ENCODE results near the gene POLD1.
"Not testable (repeated sequence)": the region's sequence is repeated elsewhere in the genome, so short reads cannot be mapped to it uniquely, and the experiment has no call there.

The POLD1 gene

DNA sequence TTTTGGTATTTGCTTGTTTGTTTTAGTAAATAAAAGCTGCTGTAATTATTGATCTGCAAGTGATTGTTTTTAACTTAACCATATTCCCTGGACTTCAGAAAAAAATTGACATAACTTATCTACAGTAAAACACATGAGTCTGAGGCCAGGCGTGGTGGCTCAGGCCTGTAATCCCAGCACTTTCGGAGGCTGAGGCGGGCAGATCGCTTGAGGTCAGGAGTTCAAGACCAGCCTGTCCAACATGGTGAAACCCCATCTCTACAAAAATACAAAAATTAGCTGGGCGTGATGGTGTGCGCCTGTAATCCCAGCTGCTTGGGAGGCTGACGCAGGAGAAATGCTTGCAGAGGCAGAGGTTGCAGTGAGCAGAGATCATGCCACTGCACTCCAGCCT is 30.7 kb upstream of the POLD1 start:
- H3K4me3 ChIP-seq (ENCODE audit: low read depth in 1 of 2, low read length in 2 of 2); H3K27ac ChIP-seq (ENCODE audit: low read depth, low read length); H3K9ac ChIP-seq (ENCODE audit: low read depth in 1 of 2, low read length in 2 of 2); H3K27me3 ChIP-seq (ENCODE audit: control insufficient read depth in 1 of 2, insufficient read depth in 2 of 2, low read length in 2 of 2); H3K9me3 ChIP-seq (ENCODE audit: control insufficient read depth in 1 of 2, low read length in 2 of 2); H3K4me1 ChIP-seq (ENCODE audit: control insufficient read depth in 1 of 2, insufficient read depth in 2 of 2, low read length in 2 of 2); H3K36me3 ChIP-seq (ENCODE audit: control insufficient read depth in 1 of 2, insufficient read depth in 2 of 2, low read length in 2 of 2): not testable (repeated sequence)

DNA sequence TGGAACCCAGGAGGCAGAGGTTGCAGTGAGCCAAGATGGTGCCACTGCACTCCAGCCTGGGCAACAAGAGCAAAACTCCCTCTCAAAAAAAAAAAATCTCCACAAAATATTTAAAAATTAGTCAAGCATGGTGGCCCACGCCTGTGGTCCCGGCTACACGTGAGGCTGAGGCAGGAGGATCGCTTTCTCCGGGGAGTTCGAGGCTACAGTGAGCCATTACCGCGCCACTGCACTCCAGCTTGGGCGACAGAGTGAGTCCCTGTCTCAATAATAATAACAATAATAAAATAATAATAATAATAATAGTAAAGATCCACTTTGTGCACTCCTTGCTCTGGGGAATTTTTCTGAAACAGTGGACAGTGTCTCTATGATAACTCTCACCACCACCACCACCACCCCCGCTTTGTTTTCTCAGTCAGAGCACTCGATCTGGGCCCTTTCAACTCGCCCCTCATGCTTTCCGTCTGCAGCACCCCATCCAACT is 27.4 kb upstream of the POLD1 start:
- no peaks in the 10 kb centered on the region for H3K36me3 ChIP-seq (ENCODE audit: control insufficient read depth in 1 of 2, insufficient read depth in 2 of 2, low read length in 2 of 2)
- no peaks in the 10 kb centered on the region for H3K27me3 ChIP-seq (ENCODE audit: control insufficient read depth in 1 of 2, insufficient read depth in 2 of 2, low read length in 2 of 2)
- no peaks in the 10 kb centered on the region for H3K9me3 ChIP-seq (ENCODE audit: control insufficient read depth in 1 of 2, low read length in 2 of 2)
- H3K4me1 ChIP-seq (ENCODE audit: control insufficient read depth in 1 of 2, insufficient read depth in 2 of 2, low read length in 2 of 2): peaks cover 0 to 7% of the 10 kb centered on the region in 2 donors
- H3K9ac ChIP-seq (ENCODE audit: low read depth in 1 of 2, low read length in 2 of 2): no peak overlapping the region
- H3K27ac ChIP-seq (ENCODE audit: low read depth, low read length): no peak overlapping the region
- H3K4me3 ChIP-seq (ENCODE audit: low read depth in 1 of 2, low read length in 2 of 2): no peak overlapping the region

DNA sequence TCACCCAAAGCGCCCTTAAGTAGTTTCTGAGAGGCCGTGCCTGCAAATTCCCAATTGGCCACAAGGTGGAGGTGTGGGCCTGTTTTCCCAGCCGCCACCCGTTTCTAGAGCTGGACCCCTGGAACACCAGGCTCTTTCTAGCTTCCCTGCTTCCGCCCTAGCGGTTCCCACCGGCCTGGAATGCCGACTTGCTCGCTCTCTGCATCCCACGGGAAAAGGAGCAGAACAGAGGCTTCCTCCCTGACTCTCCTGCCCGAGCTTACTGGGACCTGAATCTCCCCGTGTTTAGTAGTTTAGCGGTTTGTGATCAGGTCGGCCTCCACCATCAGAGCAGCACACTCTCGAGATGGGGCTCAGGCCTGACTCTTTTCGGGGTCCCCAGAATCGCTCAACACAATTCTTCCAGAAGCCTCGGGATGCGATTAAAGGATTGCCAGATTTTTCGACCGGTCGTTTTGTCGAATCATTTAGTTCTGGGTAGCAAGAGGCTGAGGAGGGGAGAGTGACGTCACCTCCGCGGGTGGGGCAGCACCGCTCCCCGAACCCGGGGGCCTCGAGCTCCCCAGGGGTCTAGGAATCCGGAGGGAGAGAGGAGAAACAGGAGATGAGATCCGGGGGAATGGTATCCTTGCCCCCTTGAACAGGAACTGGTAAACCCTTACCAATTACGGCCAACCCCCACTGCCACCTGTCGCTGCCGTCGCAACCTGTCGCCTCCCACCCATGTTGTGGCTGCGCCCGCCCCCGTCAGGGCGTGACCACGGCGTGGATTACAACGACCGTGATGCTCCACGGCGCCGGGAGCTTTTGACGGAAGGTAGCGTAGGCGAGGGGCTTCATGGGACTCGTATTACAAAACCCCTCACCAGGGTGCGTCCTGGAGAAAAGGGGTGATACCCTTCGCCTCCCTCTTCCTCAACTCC is 26.7 kb upstream of the POLD1 start:
- Histone ChIP-seq H3K27ac (ENCODE audit: low read depth, low read length) (peak overlapping the region; percentile 53), H3K27me3 (ENCODE audit: control insufficient read depth in 1 of 2, insufficient read depth in 2 of 2, low read length in 2 of 2) (no peaks in the 10 kb centered on the region), H3K4me3 (ENCODE audit: low read depth in 1 of 2, low read length in 2 of 2) (peak overlapping the region; percentile 67 to 73), H3K36me3 (ENCODE audit: control insufficient read depth in 1 of 2, insufficient read depth in 2 of 2, low read length in 2 of 2) (no peaks in the 10 kb centered on the region), H3K9me3 (ENCODE audit: control insufficient read depth in 1 of 2, low read length in 2 of 2) (no peaks in the 10 kb centered on the region), H3K4me1 (ENCODE audit: control insufficient read depth in 1 of 2, insufficient read depth in 2 of 2, low read length in 2 of 2) (peaks cover 0 to 7% of the 10 kb centered on the region in 2 donors), H3K9ac (ENCODE audit: low read depth in 1 of 2, low read length in 2 of 2) (peak overlapping the region; percentile 38 to 56)

DNA sequence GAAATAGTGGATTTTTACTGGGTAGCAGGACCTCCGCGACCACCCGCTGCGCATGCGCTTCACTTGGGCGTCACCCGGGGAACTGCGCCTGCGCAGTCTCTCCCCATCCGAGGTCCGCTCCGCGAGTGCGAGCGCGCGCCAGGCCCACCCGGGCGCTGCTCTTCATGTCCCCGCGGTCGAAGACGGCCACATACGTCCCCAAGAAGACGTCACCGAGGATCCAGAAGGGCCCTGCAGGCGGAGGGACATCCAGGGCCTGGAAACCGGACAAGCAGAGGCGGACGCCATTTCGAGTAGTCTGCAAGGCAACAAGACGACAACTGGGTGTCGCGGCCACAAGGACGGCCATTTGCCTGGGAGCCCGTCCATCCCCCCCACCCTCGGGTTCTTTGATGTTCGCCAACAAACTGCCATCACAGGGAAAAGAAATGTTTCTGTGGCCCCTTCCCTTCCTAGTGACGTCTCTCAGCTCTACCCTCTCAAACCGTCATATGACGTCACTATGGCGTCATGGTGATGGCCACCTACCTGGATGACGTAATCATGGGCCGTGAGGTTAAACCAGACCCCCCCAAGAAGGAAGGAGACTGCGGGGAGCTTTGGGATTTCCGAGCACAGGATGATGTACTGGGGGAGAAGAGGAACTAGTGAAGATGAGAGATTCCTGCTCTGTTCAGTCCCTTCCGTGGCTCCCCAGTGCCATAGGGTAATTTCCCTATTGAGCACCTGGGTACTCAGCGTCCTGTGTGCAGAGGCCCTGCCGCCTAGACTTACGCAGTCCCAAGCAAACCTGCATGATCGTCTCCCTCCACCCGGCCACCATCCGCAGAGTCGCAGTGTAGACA is 25.4 kb upstream of the POLD1 start:
- H3K27ac ChIP-seq (ENCODE audit: low read depth, low read length): no peak overlapping the region
- H3K4me1 ChIP-seq (ENCODE audit: control insufficient read depth in 1 of 2, insufficient read depth in 2 of 2, low read length in 2 of 2): peaks cover 0 to 7% of the 10 kb centered on the region in 2 donors
- peak overlapping the region; percentile 45 to 67 for H3K4me3 ChIP-seq (ENCODE audit: low read depth in 1 of 2, low read length in 2 of 2)
- peak overlapping the region in 1 of 2 donors; percentile 51 for H3K9ac ChIP-seq (ENCODE audit: low read depth in 1 of 2, low read length in 2 of 2)
- H3K36me3 ChIP-seq (ENCODE audit: control insufficient read depth in 1 of 2, insufficient read depth in 2 of 2, low read length in 2 of 2): no peaks in the 10 kb centered on the region
- no peaks in the 10 kb centered on the region for H3K9me3 ChIP-seq (ENCODE audit: control insufficient read depth in 1 of 2, low read length in 2 of 2)
- no peaks in the 10 kb centered on the region for H3K27me3 ChIP-seq (ENCODE audit: control insufficient read depth in 1 of 2, insufficient read depth in 2 of 2, low read length in 2 of 2)

DNA sequence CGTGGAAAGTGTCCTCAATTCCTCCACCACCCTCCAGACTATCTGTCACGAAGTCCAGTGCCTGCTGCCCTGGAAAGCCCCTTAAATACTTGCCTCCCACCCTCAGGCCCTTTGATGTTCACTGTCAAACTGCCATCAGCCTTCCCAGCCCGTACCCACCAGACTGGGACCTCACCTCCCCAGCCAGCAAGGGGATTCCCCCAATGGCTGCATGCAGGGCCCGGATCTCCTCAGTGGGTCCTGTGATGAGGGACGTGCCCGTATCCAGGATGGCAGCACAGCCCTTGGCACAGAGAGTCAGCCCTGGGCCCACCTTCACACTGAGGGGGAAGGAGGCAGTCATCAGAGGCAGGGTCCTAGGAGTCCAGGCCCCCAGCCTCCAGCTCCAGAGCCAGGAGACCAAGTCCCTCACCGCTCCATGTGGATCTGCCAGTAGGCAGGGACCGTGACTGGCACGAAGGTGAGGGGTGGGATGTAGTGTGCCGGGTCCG is 24.8 kb upstream of the POLD1 start:
- Histone ChIP-seq H3K36me3 (ENCODE audit: control insufficient read depth in 1 of 2, insufficient read depth in 2 of 2, low read length in 2 of 2) (no peaks in the 10 kb centered on the region), H3K4me3 (ENCODE audit: low read depth in 1 of 2, low read length in 2 of 2) (no peak overlapping the region), H3K27ac (ENCODE audit: low read depth, low read length) (no peak overlapping the region), H3K9ac (ENCODE audit: low read depth in 1 of 2, low read length in 2 of 2) (no peak overlapping the region), H3K27me3 (ENCODE audit: control insufficient read depth in 1 of 2, insufficient read depth in 2 of 2, low read length in 2 of 2) (no peaks in the 10 kb centered on the region), H3K4me1 (ENCODE audit: control insufficient read depth in 1 of 2, insufficient read depth in 2 of 2, low read length in 2 of 2) (peaks cover 0 to 7% of the 10 kb centered on the region in 2 donors), H3K9me3 (ENCODE audit: control insufficient read depth in 1 of 2, low read length in 2 of 2) (no peaks in the 10 kb centered on the region)

DNA sequence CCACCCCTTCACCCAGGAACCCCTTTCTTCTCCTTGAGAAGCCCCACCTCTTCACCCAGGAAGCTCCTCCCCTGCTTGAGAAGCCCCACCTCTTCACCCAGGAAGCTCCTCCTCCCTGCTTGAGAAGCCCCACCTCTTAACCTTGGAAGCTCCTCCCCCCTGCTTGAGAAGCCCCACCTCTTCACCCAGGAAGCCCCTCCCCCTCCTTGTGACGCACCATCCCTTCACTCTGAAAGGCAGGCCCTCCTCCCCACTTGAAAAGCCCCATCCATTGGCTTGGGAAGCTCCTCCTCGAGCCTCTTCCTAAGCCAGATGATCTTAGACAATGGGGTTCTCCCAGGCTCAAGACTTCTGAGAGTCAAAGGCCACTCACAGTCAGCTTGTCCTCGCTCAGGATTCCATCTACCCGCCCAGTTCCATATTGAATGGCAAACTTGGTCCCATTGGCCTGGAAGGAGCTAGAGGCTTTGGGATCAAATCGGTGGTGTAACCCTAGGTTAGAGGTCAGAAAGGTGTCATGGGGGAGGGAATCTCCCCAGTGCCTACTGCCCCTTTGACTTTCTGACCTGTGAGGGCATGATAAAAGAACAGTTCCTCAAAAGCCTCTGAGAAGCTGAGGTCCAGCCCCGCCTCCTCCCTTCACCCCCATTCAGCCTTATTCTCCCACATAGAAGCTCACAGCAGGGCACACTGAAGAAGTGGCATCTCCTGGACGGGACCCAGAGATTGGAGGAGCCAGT is 22.7 kb upstream of the POLD1 start:
- Histone ChIP-seq H3K9ac (ENCODE audit: low read depth in 1 of 2, low read length in 2 of 2) (no peak overlapping the region), H3K36me3 (ENCODE audit: control insufficient read depth in 1 of 2, insufficient read depth in 2 of 2, low read length in 2 of 2) (no peaks in the 10 kb centered on the region), H3K4me1 (ENCODE audit: control insufficient read depth in 1 of 2, insufficient read depth in 2 of 2, low read length in 2 of 2) (peaks cover 0 to 7% of the 10 kb centered on the region in 2 donors), H3K4me3 (ENCODE audit: low read depth in 1 of 2, low read length in 2 of 2) (no peak overlapping the region), H3K27me3 (ENCODE audit: control insufficient read depth in 1 of 2, insufficient read depth in 2 of 2, low read length in 2 of 2) (no peaks in the 10 kb centered on the region), H3K9me3 (ENCODE audit: control insufficient read depth in 1 of 2, low read length in 2 of 2) (no peaks in the 10 kb centered on the region), H3K27ac (ENCODE audit: low read depth, low read length) (no peak overlapping the region)

DNA sequence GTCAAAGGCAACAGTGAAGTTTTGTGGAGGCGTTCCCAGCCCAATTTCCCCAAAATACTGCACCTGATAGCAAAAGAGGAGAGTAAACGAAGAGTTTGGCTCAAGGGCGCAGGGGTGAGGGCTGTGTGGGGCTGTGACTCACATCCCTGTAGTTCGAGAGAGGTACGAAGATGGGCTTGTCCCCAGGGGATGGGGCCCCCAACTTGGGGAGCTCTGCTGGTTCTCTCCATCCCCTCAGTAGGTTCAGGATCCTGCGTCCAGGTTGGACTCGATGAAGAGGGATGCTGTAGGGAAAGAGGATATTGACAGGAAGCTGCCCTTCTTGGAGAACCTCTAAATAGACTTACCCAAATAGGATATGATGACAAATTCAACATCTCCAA is 22.1 kb upstream of the POLD1 start:
- H3K9ac ChIP-seq (ENCODE audit: low read depth in 1 of 2, low read length in 2 of 2): no peak overlapping the region
- H3K4me3 ChIP-seq (ENCODE audit: low read depth in 1 of 2, low read length in 2 of 2): no peak overlapping the region
- H3K27ac ChIP-seq (ENCODE audit: low read depth, low read length): no peak overlapping the region
- no peaks in the 10 kb centered on the region for H3K9me3 ChIP-seq (ENCODE audit: control insufficient read depth in 1 of 2, low read length in 2 of 2)
- peaks cover 0 to 7% of the 10 kb centered on the region in 2 donors for H3K4me1 ChIP-seq (ENCODE audit: control insufficient read depth in 1 of 2, insufficient read depth in 2 of 2, low read length in 2 of 2)
- no peaks in the 10 kb centered on the region for H3K27me3 ChIP-seq (ENCODE audit: control insufficient read depth in 1 of 2, insufficient read depth in 2 of 2, low read length in 2 of 2)
- no peaks in the 10 kb centered on the region for H3K36me3 ChIP-seq (ENCODE audit: control insufficient read depth in 1 of 2, insufficient read depth in 2 of 2, low read length in 2 of 2)

DNA sequence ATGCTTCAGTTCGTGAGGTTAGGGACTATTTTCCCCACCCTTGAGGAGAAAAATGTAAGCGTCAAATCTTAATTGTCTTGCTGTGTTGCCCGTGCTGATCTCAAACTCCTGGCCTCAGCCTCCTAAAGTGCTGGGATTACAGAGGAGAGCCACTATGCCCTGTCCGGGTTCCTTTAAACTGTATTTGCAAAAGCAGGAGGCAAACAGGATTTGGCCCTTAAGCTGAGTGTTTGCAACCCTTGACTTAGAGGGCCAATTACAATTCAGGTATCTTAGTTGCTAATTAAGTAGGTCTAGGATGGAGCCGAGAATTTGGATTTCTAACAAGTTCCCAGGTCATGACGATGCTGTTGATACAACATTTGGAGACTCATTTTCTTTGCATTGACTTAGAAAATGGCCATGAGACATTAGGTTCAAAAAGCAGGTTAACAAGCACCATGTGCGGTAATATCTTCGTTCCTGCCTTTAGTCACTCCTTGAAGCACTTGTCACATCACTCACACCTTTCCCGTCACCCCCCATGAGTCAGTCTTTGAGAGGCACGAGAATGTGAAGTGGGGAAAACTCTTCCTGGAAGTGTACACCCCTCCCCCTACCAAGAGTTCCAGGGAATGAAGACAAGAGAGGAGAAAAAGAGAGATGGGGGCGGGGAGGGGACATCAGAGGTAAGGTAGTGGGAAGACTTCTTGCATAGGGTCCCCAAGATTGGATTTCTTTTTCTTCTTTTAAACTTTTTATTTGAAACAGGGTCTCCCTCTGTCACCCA is 21.3 kb upstream of the POLD1 start:
- Histone ChIP-seq H3K9me3 (ENCODE audit: control insufficient read depth in 1 of 2, low read length in 2 of 2) (no peaks in the 10 kb centered on the region), H3K4me3 (ENCODE audit: low read depth in 1 of 2, low read length in 2 of 2) (no peak overlapping the region), H3K27me3 (ENCODE audit: control insufficient read depth in 1 of 2, insufficient read depth in 2 of 2, low read length in 2 of 2) (no peaks in the 10 kb centered on the region), H3K27ac (ENCODE audit: low read depth, low read length) (no peak overlapping the region), H3K9ac (ENCODE audit: low read depth in 1 of 2, low read length in 2 of 2) (no peak overlapping the region), H3K36me3 (ENCODE audit: control insufficient read depth in 1 of 2, insufficient read depth in 2 of 2, low read length in 2 of 2) (no peaks in the 10 kb centered on the region), H3K4me1 (ENCODE audit: control insufficient read depth in 1 of 2, insufficient read depth in 2 of 2, low read length in 2 of 2) (peaks cover 0 to 1% of the 10 kb centered on the region in 2 donors)
